Brain microvascular endothelial cell (primary cell): ENCODE results near the gene CDK10.
A peak's percentile ranks its signal among the peaks of the same experiment; 100 is the strongest.
"Not testable (repeated sequence)": the region's sequence is repeated elsewhere in the genome, so short reads cannot be mapped to it uniquely, and the experiment has no call there.

Source experiments
- DNase-seq: peaks from one replicate; pipeline ENCODE4 v3.0.0-alpha.2; 2020
- H3K27ac ChIP-seq: fragments of 250-450 bp; sonication (Bioruptor Pico); 2 replicates; pipeline ENCODE4 v1.5.1; 2020; ENCODE audit warnings: mild to moderate bottlenecking, moderate library complexity
- H3K27me3 ChIP-seq: fragments of 250-450 bp; sonication (Bioruptor Pico); replicated peaks from 2 replicates; pipeline ENCODE4 v1.5.1; 2020; ENCODE audit warnings: mild to moderate bottlenecking
- H3K36me3 ChIP-seq: fragments of 250-450 bp; sonication (Bioruptor Pico); replicated peaks from 2 replicates; pipeline ENCODE4 v1.5.1; 2020; ENCODE audit warnings: mild to moderate bottlenecking
- H3K4me3 ChIP-seq: 2 replicates; pipeline ENCODE4 v1.5.1; 2011; ENCODE audit warnings: low read depth, mild to moderate bottlenecking, control low read depth, low read length, moderate library complexity
- CTCF ChIP-seq: IDR thresholded peaks from 2 replicates; pipeline ENCODE4 v1.5.1; 2011; ENCODE audit warnings: low read depth, mild to moderate bottlenecking, moderate library complexity, low read length, control low read depth, inconsistent platforms; ENCODE audit errors: missing control alignments
- in situ Hi-C: cut with HindIII; loops from 2 replicates; pipeline ENCODE4 v1.10.0; 2017; ENCODE audit warnings: low sequenced_read_pairs, low pct_ligation_motif_present

Gene CDK10

GRCh38 chr16:89687092-89687940 is 827 bp downstream of the CDK10 start:
- peak overlapping the region; percentile 83 for H3K4me3 ChIP-seq
- H3K36me3 ChIP-seq: peaks cover 25% of the 10 kb centered on the region
- in situ Hi-C loops: no loop called here
- peak overlapping the region; percentile 83 for H3K27ac ChIP-seq
- TF ChIP-seq CTCF: peak; percentile 33
- no peaks in the 10 kb centered on the region for H3K27me3 ChIP-seq
- DNase-seq: peak; percentile 57

- in situ Hi-C loops: no loop called here
- no peak for DNase-seq
- Histone ChIP-seq H3K36me3 (peaks cover 33% of the 10 kb centered on the region), H3K4me3 (no peak overlapping the region), H3K27ac (no peak overlapping the region), H3K27me3 (no peaks in the 10 kb centered on the region)
- no peak for TF ChIP-seq CTCF
Observed at GRCh38 chr16:89688395-89688794, 1.9 kb downstream of the CDK10 start.

- Histone ChIP-seq H3K36me3 (peaks cover 40% of the 10 kb centered on the region), H3K27ac (no peak overlapping the region), H3K4me3 (no peak overlapping the region), H3K27me3 (no peaks in the 10 kb centered on the region)
- no peak for TF ChIP-seq CTCF
- in situ Hi-C loops: no loop called here
- DNase-seq: no peak
Observed at GRCh38 chr16:89689142-89689541, 2.7 kb downstream of the CDK10 start.

- H3K27me3 ChIP-seq, in situ Hi-C loops, DNase-seq, H3K27ac ChIP-seq, H3K4me3 ChIP-seq: not testable (repeated sequence)
- H3K36me3 ChIP-seq: peaks cover 44% of the 10 kb centered on the region
Observed at GRCh38 chr16:89689621-89690020, 3.1 kb downstream of the CDK10 start.

GRCh38 chr16:89690392-89690901 is 4.0 kb downstream of the CDK10 start:
- no peak for DNase-seq
- Histone ChIP-seq H3K36me3 (peaks cover 50% of the 10 kb centered on the region), H3K4me3 (no peak overlapping the region), H3K27me3 (no peaks in the 10 kb centered on the region), H3K27ac (no peak overlapping the region)
- in situ Hi-C loops: no loop called here
- no peak for TF ChIP-seq CTCF

GRCh38 chr16:89691231-89691985 is 4.9 kb downstream of the CDK10 start:
- Histone ChIP-seq H3K27me3 (no peaks in the 10 kb centered on the region), H3K4me3 (no peak overlapping the region), H3K27ac (no peak overlapping the region), H3K36me3 (peaks cover 50% of the 10 kb centered on the region)
- no peak for DNase-seq
- no peak for TF ChIP-seq CTCF
- in situ Hi-C loops: no loop called here
